GM10248 (cell line): ENCODE measurements around the gene NUCB1.
"Not testable (repeated sequence)": the region's sequence is repeated elsewhere in the genome, so short reads cannot be mapped to it uniquely, and the experiment has no call there.

Experiments
- CTCF ChIA-PET: fragments of 300-600 bp; sonication (Branson Sonifier 250); formaldehyde crosslinking; extraction: SDS; loops from one replicate; lab custom pipeline; 2021; ENCODE audit warnings: antibody characterized with exemption; lab: Yijun Ruan, JAX
- POLR2A ChIA-PET: fragments of 350-650 bp; sonication (Branson Sonifier 250); formaldehyde crosslinking; extraction: SDS; loops from one replicate; lab custom pipeline; 2020; ENCODE audit warnings: antibody characterized with exemption; lab: Yijun Ruan, JAX
- DNase-seq: peaks from one replicate; pipeline ENCODE4 v3.0.0; 2012; ENCODE audit errors: extremely low spot score
- TF ChIP-seq, protein P1 (sequence below): IDR thresholded peaks from 2 replicates; pipeline ENCODE4 v1.5.1; 2012; ENCODE audit warnings: mild to moderate bottlenecking, low read depth; ENCODE audit errors: extremely low read depth, missing control alignments, control extremely low read depth

Gene NUCB1

DNA sequence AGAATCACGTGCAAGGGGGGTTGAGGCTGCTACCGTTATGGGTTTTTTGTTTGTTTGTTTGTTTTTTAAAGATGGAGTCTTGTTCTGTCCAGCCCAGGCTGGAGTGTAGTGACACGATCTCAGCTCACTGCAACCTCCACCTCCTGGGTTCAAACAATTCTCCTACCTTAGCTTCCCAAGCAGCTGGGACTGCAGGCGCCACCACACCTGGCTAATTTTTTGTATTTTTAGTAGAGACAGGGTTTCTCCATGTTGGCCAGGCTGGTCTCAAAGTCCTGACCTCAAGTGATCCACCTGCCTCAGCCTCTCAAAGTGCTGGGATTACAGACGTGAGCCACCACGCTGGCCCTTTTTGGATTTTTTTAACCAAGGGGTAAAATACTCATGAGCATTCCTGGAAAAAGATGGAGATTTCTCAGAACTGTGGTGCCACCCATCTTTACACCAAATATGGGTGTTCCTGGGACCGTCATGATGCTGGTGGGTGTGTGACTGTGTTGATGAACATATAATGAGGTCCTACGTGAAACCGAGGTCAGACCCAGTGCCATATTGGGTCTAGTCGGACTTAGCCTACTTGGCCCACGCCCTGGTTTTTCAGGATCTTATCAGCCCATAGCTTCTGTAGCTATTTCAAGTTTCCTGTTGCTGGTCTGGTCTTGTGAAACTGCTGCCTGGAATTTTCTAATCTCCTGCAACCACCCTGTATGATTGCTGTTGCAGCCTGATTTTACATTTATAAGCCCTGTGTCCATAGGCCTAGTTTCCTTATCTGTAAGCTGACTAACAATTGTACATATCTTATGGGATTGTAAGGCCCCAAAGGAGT lies 21.7 kb upstream of the NUCB1 start:
- TF ChIP-seq, protein P1, sequence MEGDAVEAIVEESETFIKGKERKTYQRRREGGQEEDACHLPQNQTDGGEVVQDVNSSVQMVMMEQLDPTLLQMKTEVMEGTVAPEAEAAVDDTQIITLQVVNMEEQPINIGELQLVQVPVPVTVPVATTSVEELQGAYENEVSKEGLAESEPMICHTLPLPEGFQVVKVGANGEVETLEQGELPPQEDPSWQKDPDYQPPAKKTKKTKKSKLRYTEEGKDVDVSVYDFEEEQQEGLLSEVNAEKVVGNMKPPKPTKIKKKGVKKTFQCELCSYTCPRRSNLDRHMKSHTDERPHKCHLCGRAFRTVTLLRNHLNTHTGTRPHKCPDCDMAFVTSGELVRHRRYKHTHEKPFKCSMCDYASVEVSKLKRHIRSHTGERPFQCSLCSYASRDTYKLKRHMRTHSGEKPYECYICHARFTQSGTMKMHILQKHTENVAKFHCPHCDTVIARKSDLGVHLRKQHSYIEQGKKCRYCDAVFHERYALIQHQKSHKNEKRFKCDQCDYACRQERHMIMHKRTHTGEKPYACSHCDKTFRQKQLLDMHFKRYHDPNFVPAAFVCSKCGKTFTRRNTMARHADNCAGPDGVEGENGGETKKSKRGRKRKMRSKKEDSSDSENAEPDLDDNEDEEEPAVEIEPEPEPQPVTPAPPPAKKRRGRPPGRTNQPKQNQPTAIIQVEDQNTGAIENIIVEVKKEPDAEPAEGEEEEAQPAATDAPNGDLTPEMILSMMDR: no peak
- ChIA-PET CTCF (interaction anchor here (1.0 kb wide), 1 partner anchor 92 kb away, joined by 3 read pairs; no protein-coding TSS in a partner anchor), POLR2A (interaction anchor here (0.6 to 3.3 kb wide), 12 partner anchors 8 to 719 kb away, joined by 3 to 30 read pairs (median 5); partner anchors contain the start of genes GYS1 and NUCB1)
- no peak for DNase-seq

DNA sequence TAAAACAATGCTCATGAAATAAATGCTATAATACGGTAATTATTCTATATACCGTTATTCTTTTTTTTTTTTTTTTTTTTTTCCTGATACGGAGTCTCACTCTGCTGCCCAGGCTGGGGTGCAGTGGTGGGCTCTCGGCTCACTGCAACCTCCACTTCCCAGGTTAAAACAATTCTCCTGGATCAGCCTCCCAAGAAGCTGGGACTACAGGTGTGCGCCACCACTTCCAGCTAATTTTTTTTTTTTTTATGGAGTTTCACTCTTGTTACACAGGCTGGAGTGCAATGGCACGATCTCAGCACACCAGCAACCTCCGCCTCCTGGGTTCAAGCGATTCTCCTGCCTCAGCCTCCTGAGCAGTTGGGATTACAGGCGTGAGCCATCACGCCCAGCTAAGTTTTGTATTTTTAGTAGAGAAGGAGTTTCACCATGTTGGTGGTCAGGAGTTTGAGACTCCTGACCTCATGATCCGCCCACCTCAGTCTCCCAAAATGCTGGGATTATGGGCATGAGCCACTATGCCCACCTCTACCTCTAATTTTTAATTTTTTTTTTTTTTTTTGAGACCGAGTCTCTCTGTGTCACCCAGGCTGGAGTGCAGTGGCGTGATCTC lies 21.0 kb upstream of the NUCB1 start:
- TF ChIP-seq, protein P1: no peak
- ChIA-PET POLR2A (interaction anchor here (0.6 to 3.3 kb wide), 9 partner anchors 10 to 719 kb away, joined by 3 to 30 read pairs (median 7); partner anchors contain the start of genes GYS1 and NUCB1), CTCF (no interaction called here)
- no peak for DNase-seq

DNA sequence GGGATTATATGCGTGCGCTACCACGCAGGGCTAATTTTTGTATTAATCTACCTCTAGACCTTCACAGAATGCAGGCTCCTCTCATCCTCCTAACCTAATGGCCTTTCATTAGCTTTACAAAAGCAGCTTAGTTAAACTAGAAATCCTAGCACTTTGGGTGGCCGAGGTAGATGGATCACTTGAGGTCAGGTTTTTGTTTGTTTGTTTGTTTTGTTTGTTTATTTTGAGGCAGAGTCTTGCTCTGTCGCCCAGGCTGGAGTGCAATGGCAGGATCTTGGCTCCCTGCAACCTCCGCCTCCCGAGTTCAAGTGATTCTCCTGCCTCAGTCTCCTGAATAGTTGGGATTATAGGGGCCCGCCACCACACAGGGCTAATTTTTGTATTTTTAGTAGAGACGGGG lies 20.4 kb upstream of the NUCB1 start:
- DNase-seq: not testable (repeated sequence)
- ChIA-PET CTCF (interaction anchor here (0.9 kb wide), 1 partner anchor 40 kb away, joined by 3 read pairs; no protein-coding TSS in a partner anchor), POLR2A (interaction anchor here (0.7 to 3.3 kb wide), 8 partner anchors 11 to 516 kb away, joined by 6 to 30 read pairs (median 8); partner anchors contain the start of genes GYS1, NUCB1, RUVBL2 and TMEM143)

DNA sequence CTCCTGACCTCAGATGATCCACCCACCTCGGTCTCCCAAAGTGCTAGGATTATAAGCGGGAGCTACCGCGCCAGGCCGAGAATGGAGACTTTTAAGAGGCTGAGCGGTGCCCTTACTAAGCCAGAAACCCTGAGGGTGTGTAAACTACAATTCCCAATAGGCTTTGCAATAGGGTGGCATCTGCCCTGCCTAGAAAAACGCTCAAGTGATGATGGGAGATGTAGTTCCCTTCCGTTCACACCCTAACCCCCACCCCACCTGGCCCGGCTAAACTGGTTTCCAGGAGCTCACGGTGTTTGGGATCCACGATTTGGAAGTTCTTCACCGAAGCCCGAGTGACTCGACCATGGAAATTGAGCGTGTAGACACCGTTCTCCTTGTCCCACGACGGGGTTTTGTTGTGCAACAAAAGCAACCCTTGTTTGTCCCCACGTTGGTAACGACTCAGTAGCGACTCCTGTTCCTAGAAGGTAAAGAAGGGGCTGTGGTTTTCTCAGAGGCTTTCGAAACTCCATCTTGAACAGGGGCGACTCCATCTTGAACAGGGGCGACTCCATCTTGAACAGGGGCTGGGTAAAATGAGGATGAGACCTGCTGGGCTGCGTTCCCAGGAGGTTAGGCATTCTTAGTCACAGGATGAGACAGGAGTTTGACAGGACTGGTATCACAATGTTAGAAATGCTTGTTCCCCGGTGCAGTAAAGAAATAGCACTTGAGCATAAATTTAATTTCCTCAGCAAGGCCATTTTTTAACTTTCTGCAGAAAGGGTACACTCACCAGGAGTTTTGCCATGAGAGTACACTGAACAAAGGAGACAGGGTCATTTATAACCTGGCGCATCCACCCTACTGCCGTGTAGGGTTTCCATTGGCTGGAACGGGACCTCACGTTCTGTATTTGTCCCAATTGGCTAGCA lies 18.1 kb upstream of the NUCB1 start:
- TF ChIP-seq, protein P1: no peak
- ChIA-PET CTCF (interaction anchor here (1.9 kb wide), 1 partner anchor 88 kb away, joined by 10 read pairs; no protein-coding TSS in a partner anchor), POLR2A (interaction anchor here (0.6 to 3.3 kb wide), 9 partner anchors 10 to 104 kb away, joined by 3 to 30 read pairs (median 5); partner anchors contain the start of genes NUCB1, PPP1R15A and TULP2)
- no peak for DNase-seq

DNA sequence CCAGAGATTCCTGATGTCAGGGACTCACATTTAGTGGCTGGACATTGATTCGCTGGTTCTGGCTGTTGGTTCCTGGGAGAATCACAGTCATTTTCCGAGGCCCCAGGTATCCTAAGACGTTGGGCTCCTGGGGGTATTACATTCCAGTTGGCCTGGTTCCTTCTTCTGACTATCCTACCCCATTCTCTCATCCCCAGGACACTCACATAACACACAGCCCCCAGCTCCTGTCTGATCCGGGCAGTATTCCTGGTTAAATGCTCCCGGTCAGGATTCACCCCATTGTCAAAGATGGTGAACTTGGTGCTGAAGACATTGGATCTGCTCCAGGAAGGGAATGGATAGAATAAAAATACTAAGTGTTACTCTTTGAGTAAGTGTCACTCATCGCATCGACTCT lies 16.4 kb upstream of the NUCB1 start:
- ChIA-PET POLR2A (interaction anchor here (0.6 to 0.7 kb wide), 3 partner anchors 9 to 247 kb away, joined by 3 read pairs; no protein-coding TSS in a partner anchor), CTCF (interaction anchor here (1.1 kb wide), 1 partner anchor 87 kb away, joined by 3 read pairs; no protein-coding TSS in a partner anchor)
- no peak for DNase-seq

More for the DNA sequence above, 16.4 kb upstream of the NUCB1 start:
- TF ChIP-seq, protein P1: no peak
